B cell (primary cell): ENCODE measurements around the gene LENEP. TPM values are rescaled to one million over a fixed set of nuclear protein-coding genes. Genes with fewer than 3 reads are reported as not detected.
A peak's percentile ranks its signal among the peaks of the same experiment; 100 is the strongest.

Source experiments
- ATAC-seq: fragments of 200-7000 bp; cut with Tn5 transposase; one replicate; pipeline ENCODE4 v1.10.0; 2021; ENCODE audit warnings: low read depth, mild to moderate bottlenecking, moderate number of reproducible peaks, moderate library complexity
- CTCF ChIA-PET: fragments of 350-600 bp; sonication (Branson Sonifier 250); formaldehyde crosslinking; loops from one replicate; lab custom pipeline; 2021; ENCODE audit warnings: antibody characterized with exemption, inconsistent platforms; lab: Charles Lee
- POLR2A ChIA-PET: fragments of 350-600 bp; sonication (Branson Sonifier 250); formaldehyde crosslinking; loops from one replicate; lab custom pipeline; 2021; ENCODE audit warnings: antibody characterized with exemption; lab: Charles Lee
- DNase-seq: peaks from one replicate; pipeline ENCODE4 v3.0.0; 2013
- H2AFZ ChIP-seq: 2 replicates; pipeline ENCODE4 v1.6.1; 2012; ENCODE audit warnings: mild to moderate bottlenecking, low read depth, low read length; ENCODE audit not compliant: insufficient read depth, poor library complexity, severe bottlenecking
- H3K27ac ChIP-seq, 2 donors: 1 replicate in 1 of 2; 2 replicates in 1 of 2; pipeline ENCODE4 v1.5.1; 2012 to 2013; ENCODE audit warnings: low read length in 2 of 2, mild to moderate bottlenecking in 2 of 2, moderate library complexity in 1 of 2
- H3K27me3 ChIP-seq, 4 experiments: fragments of 200-600 bp in 1 of 4; sonication (generic) in 1 of 4; replicated peaks in 1 of 4; 1 replicate in 2 of 4; 2 replicates in 2 of 4; pipeline versions ENCODE4 v1.6.1 to v1.7.0; 2013 to 2016; ENCODE audit warnings: low read length in 3 of 4, mild to moderate bottlenecking in 2 of 4, mixed read lengths in 1 of 4, moderate library complexity in 1 of 4; ENCODE audit not compliant: insufficient read depth in 4 of 4, control insufficient read depth in 3 of 4; ENCODE audit errors: control extremely low read depth in 1 of 4
- H3K36me3 ChIP-seq, 2 experiments: replicated peaks in 1 of 2; 1 replicate in 1 of 2; 2 replicates in 1 of 2; pipeline versions ENCODE4 v1.6.1 to v1.7.1; 2013; ENCODE audit warnings: low read length in 1 of 2; ENCODE audit not compliant: insufficient read depth in 2 of 2, control insufficient read depth in 1 of 2; ENCODE audit errors: control extremely low read depth in 1 of 2, extremely low read depth in 1 of 2
- H3K4me1 ChIP-seq, 2 donors: fragments of 200-600 bp in 1 of 2; sonication (generic) in 1 of 2; 1 replicate in 1 of 2; 2 replicates in 1 of 2; pipeline versions ENCODE4 v1.5.1 to v1.6.1; 2013 to 2017; ENCODE audit warnings: low read length in 2 of 2; ENCODE audit not compliant: control insufficient read depth in 2 of 2, insufficient read depth in 2 of 2
- H3K4me2 ChIP-seq: replicated peaks from 2 replicates; pipeline ENCODE3; 2012; ENCODE audit warnings: mild to moderate bottlenecking, low read depth, low read length; ENCODE audit not compliant: poor library complexity, severe bottlenecking
- H3K4me3 ChIP-seq, 5 experiments: fragments of 200-600 bp in 1 of 5; sonication (generic) in 1 of 5; 1 replicate in 3 of 5; 2 replicates in 2 of 5; pipeline versions ENCODE4 v1.5.1 to v1.7.0; 2011 to 2016; ENCODE audit warnings: low read length in 4 of 5, mild to moderate bottlenecking in 4 of 5, low read depth in 2 of 5, control low read depth in 1 of 5, moderate library complexity in 1 of 5; ENCODE audit not compliant: insufficient read depth in 1 of 5; ENCODE audit errors: control extremely low read depth in 1 of 5, extremely low read depth in 1 of 5
- H3K79me2 ChIP-seq: fragments of 200-600 bp; sonication (generic); one replicate; pipeline ENCODE4 v1.6.0; 2016; ENCODE audit warnings: low read length; ENCODE audit not compliant: control insufficient read depth, insufficient read depth
- H3K9ac ChIP-seq: fragments of 200-600 bp; sonication (generic); 2 replicates; pipeline ENCODE4 v1.6.1; 2017; ENCODE audit warnings: mild to moderate bottlenecking, low read length, moderate library complexity
- H3K9me3 ChIP-seq, 3 donors: one replicate each; pipeline versions ENCODE4 v1.6.1 to v1.7.1; 2013; ENCODE audit warnings: low read length in 2 of 3; ENCODE audit not compliant: control insufficient read depth in 2 of 3, insufficient read depth in 1 of 3; ENCODE audit errors: control extremely low read depth in 1 of 3
- H4K20me1 ChIP-seq: 2 replicates; pipeline ENCODE4 v1.6.0; 2012; ENCODE audit warnings: mild to moderate bottlenecking, low read length; ENCODE audit not compliant: insufficient read depth, control insufficient read depth, poor library complexity, severe bottlenecking
- H3K27ac Mint-ChIP-seq: one replicate; pipeline ENCODE4 v1.8.0; 2021; ENCODE audit warnings: mixed read lengths
- H3K27me3 Mint-ChIP-seq: one replicate; pipeline ENCODE4 v1.8.0; 2021; ENCODE audit warnings: mixed read lengths
- H3K4me1 Mint-ChIP-seq: one replicate; pipeline ENCODE4 v1.8.0; 2021; ENCODE audit warnings: mixed read lengths
- H3K4me3 Mint-ChIP-seq: one replicate; pipeline ENCODE4 v1.8.0; 2021; ENCODE audit warnings: mixed read lengths
- H3K9me3 Mint-ChIP-seq: one replicate; pipeline ENCODE4 v1.8.0; 2022; ENCODE audit warnings: mixed read lengths; ENCODE audit not compliant: insufficient read depth
- CTCF ChIP-seq: fragments of 200-600 bp; IDR thresholded peaks from one replicate; pipeline ENCODE4 v1.8.0; 2022; ENCODE audit warnings: antibody characterized with exemption, mild to moderate bottlenecking
- EZH2 ChIP-seq: IDR thresholded peaks from 2 replicates; pipeline ENCODE4 v1.6.1; 2012; ENCODE audit warnings: borderline replicate concordance, low read depth, mild to moderate bottlenecking, moderate library complexity, low read length; ENCODE audit not compliant: insufficient read depth, poor library complexity, severe bottlenecking
- WGBS: methylation state at CpG from one replicate; pipeline ENCODE4 v1.1.5; 2013; ENCODE audit warnings: missing lambda C conversion rate; ENCODE audit not compliant: insufficient coverage; 5-methylcytosine and 5-hydroxymethylcytosine counted together
- intact Hi-C: fragments of 100-400 bp; cut with micrococcal nuclease; formaldehyde crosslinking; loops from one replicate; pipeline ENCODE4 v1.10.0; 2022
- polyA plus RNA-seq: library from polyadenylated mRNA; depleted of rRNA; stranded (reverse); fragments of >200 nt; gene quantifications from 2 replicates; pipeline ENCODE4 v1.2.3, GENCODE V29; 2012
- total RNA-seq, 2 donors: library from RNA; stranded (reverse); fragments of 120-200 nt in 1 of 2; gene quantifications; 1 replicate in 1 of 2; 2 replicates in 1 of 2; pipeline versions ENCODE4 v1.2.3 to v1.2.4, GENCODE V29; 2013 to 2022

LENEP gene
- total and polyA plus RNA-seq, 2 donors (not counting 1 experiment from before 2014, with no cell fraction given) = 2.0 TPM; not detected in 1

GRCh38 chr1:155022136-155022926, 28.9 kb downstream of the LENEP start:
- H3K27ac Mint-ChIP-seq = peak overlapping the region; percentile 53
- Histone ChIP-seq H4K20me1 (peaks cover 5% of the 10 kb centered on the region), H3K4me2 (no peak overlapping the region), H3K27me3 (no peaks in the 10 kb centered on the region), H3K27ac (no peak overlapping the region), H2AFZ (no peak overlapping the region), H3K79me2 (peaks cover 3% of the 10 kb centered on the region), H3K4me1 (peaks cover 11 to 17% of the 10 kb centered on the region in 2 donors), H3K4me3 (no peak overlapping the region), H3K36me3 (no peaks in the 10 kb centered on the region), H3K9me3 (peaks cover 0 to 2% (median 0%) of the 10 kb centered on the region in 3 donors), H3K9ac (no peak overlapping the region)
- 96% methylated on average over 5 of the region's 8 CpGs for WGBS
- H3K9me3 Mint-ChIP-seq = no peaks in the 10 kb centered on the region
- ATAC-seq (no peak), DNase-seq (no peak)
- POLR2A ChIA-PET = no interaction called here
- intact Hi-C loops = no loop called here
- CTCF ChIA-PET = interaction anchor here (0.5 to 17.4 kb wide), 5 partner anchors 22 to 122 kb away, joined by 3 to 295 read pairs (median 3); partner anchors contain the start of genes LENEP and ZBTB7B
- H3K4me1 Mint-ChIP-seq = peaks cover 25% of the 10 kb centered on the region
- TF ChIP-seq CTCF (no peak), EZH2 (no peak)
- H3K4me3 Mint-ChIP-seq = no peak overlapping the region
- H3K27me3 Mint-ChIP-seq = no peaks in the 10 kb centered on the region

GRCh38 chr1:155022927-155023236, 29.5 kb downstream of the LENEP start:
- peaks cover 4% of the 10 kb centered on the region for H4K20me1 ChIP-seq
- no peaks in the 10 kb centered on the region for H3K36me3 ChIP-seq
- H3K79me2 ChIP-seq = peaks cover 3% of the 10 kb centered on the region
- Mint-ChIP-seq H3K4me1 (peaks cover 20% of the 10 kb centered on the region), H3K4me3 (no peak overlapping the region), H3K27ac (no peak overlapping the region), H3K27me3 (no peaks in the 10 kb centered on the region), H3K9me3 (no peaks in the 10 kb centered on the region)
- no peak overlapping the region for H3K9ac ChIP-seq
- H3K27me3 ChIP-seq = no peaks in the 10 kb centered on the region
- H2AFZ ChIP-seq = no peak overlapping the region
- H3K9me3 ChIP-seq = peaks cover 0 to 2% (median 0%) of the 10 kb centered on the region in 3 donors
- POLR2A ChIA-PET = no interaction called here
- no peak overlapping the region for H3K4me2 ChIP-seq
- CTCF ChIA-PET = interaction anchor here (0.5 to 17.4 kb wide), 4 partner anchors 23 to 123 kb away, joined by 3 to 295 read pairs (median 4); partner anchors contain the start of genes LENEP and ZBTB7B
- H3K4me1 ChIP-seq = peaks cover 8 to 13% of the 10 kb centered on the region in 2 donors
- no peak for ATAC-seq
- H3K27ac ChIP-seq = no peak overlapping the region
- no peak for DNase-seq
- TF ChIP-seq CTCF (no peak), EZH2 (no peak)
- H3K4me3 ChIP-seq = no peak overlapping the region
- intact Hi-C loops = no loop called here
- WGBS = 60% methylated on average over 4 of the region's 4 CpGs
